Amniotic epithelial cell (primary cell): ENCODE results near the gene MYT1.

ENCODE experiments used
- DNase-seq: peaks from one replicate; pipeline ENCODE4 v3.0.0-alpha.2; 2010; ENCODE audit warnings: low read depth

Gene MYT1

DNA sequence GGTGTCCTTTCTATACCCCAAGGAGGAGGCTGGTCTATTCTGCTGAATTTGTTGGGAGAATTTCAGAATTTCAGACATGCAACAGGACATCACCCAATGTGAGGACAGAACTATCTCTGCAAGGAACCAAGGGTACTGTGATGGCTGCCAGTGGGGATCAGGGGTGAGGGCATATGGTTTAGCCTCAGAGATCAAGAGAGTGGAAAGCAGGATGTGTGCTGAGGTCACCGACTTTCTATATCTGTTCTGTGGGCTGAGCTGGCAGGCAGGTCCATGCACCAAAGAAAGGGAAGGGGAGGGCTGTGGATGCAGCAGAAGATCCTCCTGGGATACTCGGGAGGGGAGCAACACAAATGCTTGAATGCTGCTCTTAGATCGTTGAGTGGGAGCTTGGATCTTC, 28.8 kb downstream of the MYT1 start:
- no peak for DNase-seq

- no peak for DNase-seq
Measured at GRCh38 chr20:64194269-64194668, 30.0 kb downstream of the MYT1 start.

DNA sequence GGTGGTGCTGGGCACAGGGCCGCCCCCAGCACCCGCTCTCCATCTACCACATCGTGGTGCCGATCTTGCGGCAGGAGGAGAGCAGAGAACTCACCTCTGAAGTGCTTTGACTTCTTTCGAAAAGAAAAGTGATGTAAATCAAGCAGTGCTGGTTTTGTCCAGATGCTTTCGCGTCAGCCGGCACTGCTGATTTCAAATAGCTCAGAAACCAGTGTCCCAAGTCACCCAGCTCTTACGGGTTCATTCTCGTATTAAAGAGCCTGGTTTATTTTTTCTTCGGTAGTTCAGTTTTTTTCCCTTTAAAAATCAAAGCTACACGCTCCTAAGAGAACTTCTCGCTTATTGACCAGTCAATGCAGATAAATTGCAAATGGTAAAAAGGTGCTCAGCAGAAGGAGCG, 32.1 kb downstream of the MYT1 start:
- DNase-seq = no peak

DNA sequence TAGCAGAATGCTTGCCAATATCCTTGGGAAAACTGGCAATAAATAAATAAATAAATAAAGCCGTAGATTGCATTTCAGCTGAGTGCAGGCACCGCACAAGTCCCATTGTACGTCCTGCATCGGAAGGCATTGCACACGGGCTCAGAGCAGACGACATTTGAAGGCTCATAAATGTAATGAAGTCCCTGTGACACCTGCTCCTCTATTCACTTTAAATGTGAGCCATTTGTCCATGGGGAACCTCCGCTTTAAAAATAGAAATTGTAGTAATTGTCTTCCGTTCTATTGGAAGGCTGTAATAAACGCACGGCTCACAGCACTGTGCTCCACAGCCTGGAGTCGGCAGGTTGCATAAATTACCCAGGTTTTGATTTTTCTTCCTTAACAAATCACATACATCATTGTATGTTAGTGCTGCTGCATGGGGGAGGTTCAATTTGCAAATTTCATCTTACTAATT, 32.6 kb downstream of the MYT1 start:
- DNase-seq = no peak

DNA sequence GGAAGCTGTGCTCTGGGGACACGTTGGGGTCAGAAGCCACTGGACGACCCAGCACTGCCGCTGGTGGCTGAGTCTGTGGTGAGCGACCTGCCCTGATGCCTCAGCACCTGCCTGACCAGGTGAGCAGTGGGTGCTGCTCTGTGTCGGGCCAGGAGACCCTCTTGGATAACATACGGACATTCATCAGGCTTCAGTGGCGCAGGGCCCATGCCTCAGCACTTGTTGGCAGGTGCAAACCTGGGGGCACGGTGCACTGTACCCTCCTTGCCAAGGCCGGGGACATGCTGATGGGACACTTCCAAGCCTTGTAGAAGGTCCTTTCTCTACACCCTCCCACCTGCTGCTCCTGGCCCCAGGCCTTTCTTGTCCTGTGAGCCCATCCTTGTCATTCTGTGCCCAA, 34.1 kb downstream of the MYT1 start:
- no peak for DNase-seq

DNA sequence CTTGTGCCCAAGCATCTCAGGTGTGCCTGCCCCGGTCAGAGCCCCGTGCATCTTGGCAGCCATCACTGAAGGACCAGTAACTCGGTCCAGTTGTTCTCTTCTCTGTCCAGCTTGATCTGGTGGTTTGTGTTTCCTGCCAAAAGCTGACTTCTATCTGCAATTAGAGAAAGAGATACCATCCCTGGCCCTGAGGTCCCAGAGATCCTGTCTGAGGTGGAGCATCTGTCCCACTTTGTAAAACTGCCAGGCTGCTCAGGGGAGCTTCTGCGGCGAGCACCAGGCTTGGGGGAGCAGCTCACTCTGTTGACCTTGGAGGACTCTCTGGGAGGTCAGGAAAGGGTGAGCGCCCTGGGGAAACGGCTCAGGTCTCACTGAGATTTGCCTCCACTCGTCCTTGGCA, 35.1 kb downstream of the MYT1 start:
- DNase-seq = no peak

- no peak for DNase-seq
Measured at GRCh38 chr20:64200740-64201139, 36.5 kb downstream of the MYT1 start.

DNA sequence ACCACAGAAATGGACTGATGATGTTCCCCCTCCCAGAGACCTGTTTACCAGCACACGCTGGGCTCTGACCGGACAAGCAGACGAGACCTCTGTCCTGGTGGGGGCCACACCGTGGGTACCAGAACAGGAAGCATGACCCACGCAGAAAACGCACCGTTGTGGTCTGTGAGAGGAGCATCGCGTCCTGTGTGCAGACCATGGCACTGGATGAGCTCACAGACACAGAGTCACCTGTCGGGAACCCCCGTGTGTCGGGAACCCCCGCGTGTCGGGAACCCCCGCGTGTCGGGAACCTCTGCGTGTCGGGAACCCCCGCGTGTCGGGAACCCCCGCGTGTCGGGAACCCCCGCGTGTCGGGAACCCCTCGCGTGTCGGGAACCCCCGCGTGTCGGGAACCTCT, 37.4 kb downstream of the MYT1 start:
- no peak for DNase-seq

DNA sequence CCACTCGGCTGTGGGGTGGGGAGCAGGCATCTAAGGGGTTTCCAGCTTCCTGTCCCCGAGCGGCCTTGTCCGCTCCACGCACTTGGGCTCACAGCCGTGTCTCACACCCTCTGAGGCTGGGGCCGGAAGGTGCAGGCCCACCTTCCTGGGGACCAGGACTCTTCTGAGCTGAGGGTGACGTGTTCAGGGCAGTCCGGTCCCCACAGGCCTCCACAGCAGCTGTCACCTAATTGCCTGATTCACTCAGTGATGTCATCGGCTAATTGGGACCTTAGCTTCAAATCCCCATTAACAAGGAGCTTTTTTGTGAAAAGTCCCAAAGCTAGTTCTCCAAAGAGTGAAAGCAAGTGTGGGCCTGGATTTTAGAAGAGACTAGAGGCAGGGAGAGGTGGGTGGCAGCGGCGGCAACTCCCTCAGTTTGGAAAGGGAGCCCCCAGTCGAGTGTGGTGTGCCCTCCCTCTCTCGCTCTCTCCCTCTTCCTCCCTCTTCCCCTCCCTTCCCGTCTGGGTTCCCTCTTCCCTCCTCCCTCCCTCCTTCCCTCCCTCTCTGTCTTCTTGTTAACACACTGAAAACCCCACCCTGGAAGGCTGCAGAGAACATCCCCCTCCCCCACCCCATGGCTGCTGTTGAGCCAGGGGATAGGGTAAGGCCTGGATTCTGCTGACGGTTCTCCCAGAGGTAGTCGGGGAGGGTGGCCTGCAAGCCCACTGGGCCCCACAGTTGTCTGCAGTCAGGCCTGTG, 39.0 kb downstream of the MYT1 start:
- no peak for DNase-seq

GRCh38 chr20:64205611-64206026, 41.4 kb downstream of the MYT1 start:
- no peak for DNase-seq

DNA sequence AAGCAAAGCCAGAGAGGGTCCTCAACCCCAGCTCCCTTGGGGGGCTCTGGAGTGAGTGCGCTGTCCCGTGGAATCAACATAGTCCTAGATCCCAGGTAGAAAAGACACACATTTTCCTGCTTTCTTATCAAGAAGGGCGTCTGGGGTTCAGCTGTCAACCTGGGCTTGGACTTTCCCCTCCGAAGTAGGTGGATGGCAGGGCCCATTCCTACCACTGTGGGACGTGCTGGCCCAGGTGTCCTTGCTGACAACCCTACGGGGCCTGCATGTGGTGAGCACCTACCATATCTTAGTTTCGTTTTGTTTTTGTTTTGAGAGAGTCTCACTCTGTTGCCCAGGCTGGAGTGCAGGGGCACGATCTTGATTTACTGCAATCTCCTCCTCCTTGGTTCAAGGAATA, 42.4 kb downstream of the MYT1 start:
- no peak for DNase-seq

GRCh38 chr20:64207641-64208590, 43.7 kb downstream of the MYT1 start:
- DNase-seq = no peak

DNA sequence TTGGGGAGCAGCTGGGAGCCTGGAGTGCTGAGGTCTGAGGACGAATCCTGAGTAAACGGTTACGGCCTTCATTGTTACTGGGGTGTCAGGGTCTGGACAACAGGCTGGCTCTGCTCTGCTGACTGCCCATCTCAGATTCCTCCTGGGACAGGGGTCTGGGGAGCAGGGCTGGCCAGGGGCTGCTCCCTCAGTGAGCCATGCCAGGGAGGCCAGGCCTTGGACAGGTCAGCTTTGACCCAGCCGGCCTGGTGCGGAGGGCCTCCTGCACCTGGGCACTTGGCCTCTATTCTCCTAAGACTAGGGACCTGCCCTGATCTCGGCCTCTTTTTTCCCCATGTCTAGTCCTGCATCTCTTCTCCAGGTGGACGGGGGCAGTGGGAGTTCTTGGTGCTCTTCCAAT, 44.9 kb downstream of the MYT1 start:
- no peak for DNase-seq

DNA sequence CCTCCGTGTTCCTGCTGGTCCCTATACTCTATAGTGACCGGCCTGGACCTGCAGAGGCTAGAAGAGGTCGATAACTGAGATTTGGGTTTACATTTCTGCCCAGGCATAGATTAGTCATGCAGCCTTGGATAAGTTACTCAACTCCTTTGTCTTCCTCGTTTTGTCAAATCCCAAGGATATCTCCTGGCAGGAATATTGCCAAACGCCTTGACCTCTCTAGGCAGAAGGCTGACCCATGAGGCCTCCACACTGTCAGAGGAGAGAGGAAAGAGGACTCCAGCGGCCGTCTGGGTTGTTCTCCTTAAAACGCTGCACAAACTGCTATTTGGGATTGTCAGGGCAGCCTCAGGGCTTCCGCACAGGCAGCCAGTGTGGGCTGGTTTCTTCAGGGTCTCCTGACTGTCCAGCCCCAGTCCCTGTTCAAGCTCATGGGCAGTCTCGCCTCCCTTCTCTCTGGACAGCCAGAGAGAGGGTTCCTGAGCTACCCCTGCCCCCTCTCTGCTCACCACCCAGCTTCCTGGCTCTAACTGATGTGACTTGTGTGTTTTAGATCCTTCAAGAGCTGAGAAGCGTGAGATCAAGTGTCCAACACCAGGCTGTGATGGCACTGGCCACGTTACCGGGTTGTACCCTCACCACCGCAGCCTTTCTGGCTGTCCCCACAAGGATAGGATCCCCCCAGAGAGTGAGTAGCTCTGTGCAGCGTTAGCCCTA, 46.6 kb downstream of the MYT1 start:
- peak; percentile 61 for DNase-seq

GRCh38 chr20:64211874-64212658, 47.8 kb downstream of the MYT1 start:
- DNase-seq = peak; percentile 36

DNA sequence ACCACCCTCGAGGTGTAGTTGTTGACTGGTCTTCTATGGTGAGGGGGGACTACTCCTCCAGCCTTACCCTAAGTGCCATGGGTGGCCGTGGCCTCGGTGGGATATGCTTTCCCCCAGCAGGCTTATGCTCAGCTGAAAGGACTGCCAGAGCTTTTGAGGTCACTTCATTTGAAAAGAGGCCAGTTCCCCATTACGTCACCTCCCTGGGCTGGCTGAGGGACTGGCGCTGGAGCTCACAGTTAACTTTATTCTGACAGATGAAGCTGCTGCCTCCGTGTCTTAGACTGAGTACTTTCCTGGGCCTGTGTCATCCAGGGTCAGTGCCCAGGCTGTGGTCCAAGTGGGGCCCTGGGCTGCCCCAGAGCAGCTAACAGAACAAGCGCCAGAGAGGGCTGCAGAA, 48.5 kb downstream of the MYT1 start:
- DNase-seq = peak; percentile 78

DNA sequence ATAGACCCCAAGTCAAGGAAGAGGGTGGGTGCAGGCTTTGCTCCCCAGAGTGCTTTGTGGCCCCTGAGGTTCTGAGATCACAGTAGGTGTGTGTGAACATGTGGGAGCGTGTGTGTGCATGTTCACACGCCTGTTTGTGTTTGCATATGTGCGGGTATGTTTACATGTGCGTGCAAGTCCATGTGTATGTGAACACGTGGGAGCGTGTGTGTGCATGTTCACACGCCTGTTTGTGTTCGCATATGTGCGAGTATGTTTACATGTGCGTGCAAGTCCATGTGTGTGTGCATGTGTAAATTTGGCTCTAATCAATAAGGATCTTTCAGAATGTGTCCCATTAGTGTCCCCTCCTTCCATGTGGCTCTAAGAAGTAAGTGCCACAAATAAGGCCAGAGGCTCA, 49.9 kb downstream of the MYT1 start:
- DNase-seq = no peak

DNA sequence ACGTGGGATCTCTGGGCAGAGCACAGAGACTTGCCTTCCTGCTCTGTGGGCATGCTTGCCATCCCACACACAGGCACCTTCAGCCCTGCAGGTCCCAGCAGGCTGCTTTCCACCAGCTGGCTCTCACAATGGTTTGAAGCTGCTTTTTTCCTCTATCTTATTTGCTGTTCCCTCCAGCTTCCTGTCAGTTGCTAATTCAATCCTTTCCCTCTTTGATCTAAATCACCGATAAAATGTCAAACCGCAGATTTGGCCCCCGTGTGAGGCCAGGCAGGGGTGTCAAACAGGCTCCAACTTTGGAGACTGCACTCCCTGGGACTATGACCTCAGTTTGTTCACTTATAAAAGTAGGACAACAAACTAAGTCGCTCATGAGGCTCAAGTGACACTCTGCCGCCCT, 50.7 kb downstream of the MYT1 start:
- no peak for DNase-seq

- no peak for DNase-seq
Measured at GRCh38 chr20:64216036-64216435, 51.8 kb downstream of the MYT1 start.

GRCh38 chr20:64216910-64217309, 52.7 kb downstream of the MYT1 start:
- DNase-seq = no peak

GRCh38 chr20:64217539-64218221, 53.4 kb downstream of the MYT1 start:
- DNase-seq = no peak
